Parathyroid adenoma (tissue), 2 donors: ENCODE measurements around the gene RAX2.

Experiments
- H2AFZ ChIP-seq: fragments of 300-600 bp; sonication (generic); one replicate; pipeline ENCODE4 v1.7.0; 2017; ENCODE audit warnings: antibody characterized with exemption, mild to moderate bottlenecking
- H3K27ac ChIP-seq: fragments of 300-600 bp; sonication (generic); one replicate; pipeline ENCODE4 v1.7.0; 2017
- H3K27me3 ChIP-seq: fragments of 300-600 bp; sonication (generic); one replicate; pipeline ENCODE4 v1.7.0; 2017; ENCODE audit warnings: low read length; ENCODE audit not compliant: control insufficient read depth, insufficient read depth
- H3K36me3 ChIP-seq: fragments of 300-600 bp; sonication (generic); one replicate; pipeline ENCODE4 v1.7.0; 2017; ENCODE audit warnings: low read length; ENCODE audit not compliant: control insufficient read depth, insufficient read depth
- H3K4me1 ChIP-seq: fragments of 300-600 bp; sonication (generic); one replicate; pipeline ENCODE4 v1.7.0; 2017; ENCODE audit warnings: control low read depth
- H3K4me2 ChIP-seq: fragments of 300-600 bp; sonication (generic); one replicate; pipeline ENCODE4 v1.7.0; 2017; ENCODE audit warnings: low read length
- H3K4me3 ChIP-seq: fragments of 300-600 bp; sonication (generic); one replicate; pipeline ENCODE4 v1.7.0; 2017; ENCODE audit warnings: low read depth, low read length
- H3K79me2 ChIP-seq: fragments of 300-600 bp; sonication (generic); one replicate; pipeline ENCODE4 v1.7.0; 2017; ENCODE audit warnings: control low read depth
- H3K9ac ChIP-seq: fragments of 300-600 bp; sonication (generic); one replicate; pipeline ENCODE4 v1.7.0; 2017; ENCODE audit warnings: mild to moderate bottlenecking
- H3K9me3 ChIP-seq: fragments of 300-600 bp; sonication (generic); one replicate; pipeline ENCODE4 v1.7.0; 2017; ENCODE audit warnings: low read length; ENCODE audit not compliant: control insufficient read depth
- TF ChIP-seq, protein P1 (sequence below): fragments of 300-600 bp; sonication (generic); IDR thresholded peaks from one replicate; pipeline ENCODE4 v1.7.0; 2017; ENCODE audit warnings: antibody characterized with exemption, mild to moderate bottlenecking
- donor health status: primary hyperparathyroidism.

Gene RAX2

DNA sequence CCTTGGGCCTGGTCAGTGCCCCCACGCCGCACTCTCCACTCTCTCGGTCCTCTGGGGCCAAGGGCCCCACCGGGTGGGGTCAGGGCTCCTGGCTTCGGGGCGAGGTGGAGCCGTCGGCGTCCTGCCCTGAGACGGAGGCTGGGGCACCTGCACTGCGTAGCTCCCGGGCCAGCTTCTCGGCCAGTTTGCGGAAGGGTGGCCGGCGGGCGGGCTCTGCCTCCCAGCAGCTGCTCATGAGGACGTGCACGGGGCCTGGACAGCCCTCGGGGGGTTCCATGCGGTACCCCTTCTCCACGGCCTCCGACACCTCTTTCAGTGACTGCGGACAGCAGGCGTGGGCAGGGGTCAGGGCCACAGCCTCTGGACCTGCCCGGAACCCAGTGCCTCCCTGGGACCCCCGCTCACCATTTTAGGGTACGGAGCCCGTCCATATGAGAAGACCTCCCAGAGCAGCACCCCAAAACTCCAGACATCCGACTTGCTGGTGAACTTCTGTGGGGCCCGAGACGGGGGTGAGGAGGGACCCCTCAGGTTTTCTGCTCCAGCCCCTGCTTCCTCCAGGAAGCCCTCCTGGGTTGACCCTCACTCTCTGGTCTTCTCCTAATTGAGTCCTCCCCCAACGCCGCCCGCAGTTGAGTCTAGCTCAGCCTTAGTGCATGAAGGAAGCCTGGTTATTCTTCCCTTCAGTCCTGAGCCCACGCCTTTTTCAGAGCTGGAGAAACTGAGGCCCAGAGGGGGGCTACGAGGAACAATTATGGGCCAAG, 6.3 kb upstream of the RAX2 start:
- no peaks in the 10 kb centered on the region for H3K79me2 ChIP-seq
- no peak overlapping the region for H3K27ac ChIP-seq
- H3K4me3 ChIP-seq = no peak overlapping the region
- no peaks in the 10 kb centered on the region for H3K9me3 ChIP-seq
- no peak overlapping the region for H2AFZ ChIP-seq
- no peaks in the 10 kb centered on the region for H3K27me3 ChIP-seq
- no peak overlapping the region for H3K9ac ChIP-seq
- H3K36me3 ChIP-seq = no peaks in the 10 kb centered on the region
- H3K4me2 ChIP-seq = no peak overlapping the region
- TF ChIP-seq, protein P1, sequence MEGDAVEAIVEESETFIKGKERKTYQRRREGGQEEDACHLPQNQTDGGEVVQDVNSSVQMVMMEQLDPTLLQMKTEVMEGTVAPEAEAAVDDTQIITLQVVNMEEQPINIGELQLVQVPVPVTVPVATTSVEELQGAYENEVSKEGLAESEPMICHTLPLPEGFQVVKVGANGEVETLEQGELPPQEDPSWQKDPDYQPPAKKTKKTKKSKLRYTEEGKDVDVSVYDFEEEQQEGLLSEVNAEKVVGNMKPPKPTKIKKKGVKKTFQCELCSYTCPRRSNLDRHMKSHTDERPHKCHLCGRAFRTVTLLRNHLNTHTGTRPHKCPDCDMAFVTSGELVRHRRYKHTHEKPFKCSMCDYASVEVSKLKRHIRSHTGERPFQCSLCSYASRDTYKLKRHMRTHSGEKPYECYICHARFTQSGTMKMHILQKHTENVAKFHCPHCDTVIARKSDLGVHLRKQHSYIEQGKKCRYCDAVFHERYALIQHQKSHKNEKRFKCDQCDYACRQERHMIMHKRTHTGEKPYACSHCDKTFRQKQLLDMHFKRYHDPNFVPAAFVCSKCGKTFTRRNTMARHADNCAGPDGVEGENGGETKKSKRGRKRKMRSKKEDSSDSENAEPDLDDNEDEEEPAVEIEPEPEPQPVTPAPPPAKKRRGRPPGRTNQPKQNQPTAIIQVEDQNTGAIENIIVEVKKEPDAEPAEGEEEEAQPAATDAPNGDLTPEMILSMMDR = no peak
- no peaks in the 10 kb centered on the region for H3K4me1 ChIP-seq

DNA sequence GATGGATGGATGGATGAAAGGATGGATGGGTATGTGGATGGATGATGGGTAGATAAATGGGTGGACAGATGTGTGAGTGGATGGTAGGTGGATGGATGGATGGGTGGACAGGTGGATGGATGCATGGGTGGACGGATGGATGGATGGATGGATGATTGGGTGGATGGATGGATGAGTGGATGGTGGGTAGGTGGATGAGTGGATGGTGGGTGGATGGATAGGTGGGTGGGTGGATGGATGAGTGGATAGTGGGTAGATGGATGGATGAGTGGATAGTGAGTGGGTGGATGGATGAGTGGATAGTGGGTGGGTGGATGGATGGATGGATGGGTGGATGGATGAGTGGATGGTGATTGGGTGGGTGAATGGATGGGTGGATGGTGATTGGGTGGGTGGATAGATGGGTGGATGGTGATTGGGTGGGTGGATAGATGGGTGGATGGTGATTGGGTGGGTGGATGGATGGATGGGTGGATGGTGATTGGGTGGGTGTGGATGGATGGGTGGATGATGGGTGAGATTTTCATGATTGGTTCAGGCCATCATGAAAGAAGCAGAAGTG, 4.5 kb upstream of the RAX2 start:
- H3K36me3 ChIP-seq = no peaks in the 10 kb centered on the region
- H3K9ac ChIP-seq = no peak overlapping the region
- no peak overlapping the region for H3K4me2 ChIP-seq
- H2AFZ ChIP-seq = no peak overlapping the region
- no peak overlapping the region for H3K4me3 ChIP-seq
- H3K9me3 ChIP-seq = no peaks in the 10 kb centered on the region
- no peak overlapping the region for H3K27ac ChIP-seq
- TF ChIP-seq, protein P1 = no peak
- H3K79me2 ChIP-seq = no peaks in the 10 kb centered on the region
- no peaks in the 10 kb centered on the region for H3K4me1 ChIP-seq
- no peaks in the 10 kb centered on the region for H3K27me3 ChIP-seq

DNA sequence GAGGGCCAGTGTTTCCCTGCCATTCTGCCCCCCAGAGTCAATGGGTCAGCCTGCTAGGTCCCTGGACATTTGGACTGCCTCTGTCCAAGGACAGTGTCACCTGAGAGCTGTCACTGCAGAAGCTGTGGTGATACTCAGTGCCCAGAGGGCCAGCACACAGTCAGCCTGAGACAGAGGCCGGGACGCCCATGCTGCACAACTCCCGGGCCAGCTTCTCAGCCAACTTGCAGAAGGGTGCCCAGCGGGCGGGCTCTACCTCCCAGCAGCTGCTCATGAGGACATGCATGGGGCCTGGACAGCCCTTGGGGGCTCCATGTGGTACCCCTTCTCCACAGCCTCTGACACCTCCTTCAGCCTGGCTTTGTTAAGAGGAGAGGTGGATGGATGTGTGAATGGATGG, 3.8 kb upstream of the RAX2 start:
- H3K9me3 ChIP-seq = no peaks in the 10 kb centered on the region
- H3K4me3 ChIP-seq = no peak overlapping the region
- TF ChIP-seq, protein P1 = no peak
- no peaks in the 10 kb centered on the region for H3K4me1 ChIP-seq
- no peak overlapping the region for H3K9ac ChIP-seq
- no peak overlapping the region for H2AFZ ChIP-seq
- H3K4me2 ChIP-seq = no peak overlapping the region
- H3K27ac ChIP-seq = no peak overlapping the region
- H3K36me3 ChIP-seq = no peaks in the 10 kb centered on the region
- no peaks in the 10 kb centered on the region for H3K27me3 ChIP-seq
- H3K79me2 ChIP-seq = no peaks in the 10 kb centered on the region

DNA sequence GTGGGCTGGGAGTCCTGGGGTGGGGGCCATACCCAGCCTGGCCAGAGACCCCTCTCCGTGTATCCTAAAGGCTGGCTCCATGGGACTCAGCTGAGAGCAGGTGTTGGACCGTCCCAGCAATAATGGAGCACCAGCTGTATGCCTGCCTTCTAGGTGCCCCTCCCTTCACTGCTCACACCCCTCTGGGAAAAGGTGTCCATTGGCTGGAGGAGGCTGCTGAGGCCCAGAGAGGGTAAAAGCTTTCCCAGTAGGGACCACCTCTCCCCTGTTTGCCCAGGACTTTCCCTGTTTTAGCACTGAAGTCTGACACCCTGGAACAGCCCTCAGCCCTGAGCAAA, 3.3 kb upstream of the RAX2 start:
- Histone ChIP-seq H3K9me3 (no peaks in the 10 kb centered on the region), H3K27me3 (no peaks in the 10 kb centered on the region), H3K9ac (no peak overlapping the region), H3K4me3 (no peak overlapping the region), H3K36me3 (no peaks in the 10 kb centered on the region), H3K4me2 (no peak overlapping the region), H2AFZ (no peak overlapping the region), H3K4me1 (no peaks in the 10 kb centered on the region), H3K79me2 (no peaks in the 10 kb centered on the region), H3K27ac (no peak overlapping the region)
- TF ChIP-seq, protein P1 = no peak
